CD4-positive, alpha-beta T cell treated with Interferon gamma for 1 hour (primary cell): Measurements from ENCODE around the gene PACC1.
"Not testable (repeated sequence)": the region's sequence is repeated elsewhere in the genome, so short reads cannot be mapped to it uniquely, and the experiment has no call there.

Experiments
- DNase-seq: peaks from one replicate; pipeline ENCODE4 v3.0.0-alpha.2; 2020

Gene PACC1

GRCh38 chr1:212395678-212396437 is 18.8 kb downstream of the PACC1 start:
- not testable (repeated sequence) for DNase-seq

- DNase-seq = no peak
Observed at GRCh38 chr1:212388985-212389716, 25.5 kb downstream of the PACC1 start.

GRCh38 chr1:212386029-212386428 is 28.7 kb downstream of the PACC1 start:
- DNase-seq = no peak

GRCh38 chr1:212381397-212382035 is 33.2 kb downstream of the PACC1 start:
- DNase-seq = no peak

- DNase-seq = no peak
Observed at GRCh38 chr1:212379366-212379765, 35.3 kb downstream of the PACC1 start.

- no peak for DNase-seq
Observed at GRCh38 chr1:212377644-212378043, 37.0 kb downstream of the PACC1 start.

- DNase-seq = no peak
Observed at GRCh38 chr1:212375986-212376385, 38.7 kb downstream of the PACC1 start.

- DNase-seq = peak; percentile 44
Observed at GRCh38 chr1:212368073-212368484, 46.6 kb downstream of the PACC1 start.

GRCh38 chr1:212367474-212368072 is 47.1 kb downstream of the PACC1 start:
- no peak for DNase-seq

GRCh38 chr1:212366901-212367300 is 47.8 kb downstream of the PACC1 start:
- DNase-seq = no peak

GRCh38 chr1:212364985-212365384 is 49.7 kb downstream of the PACC1 start:
- DNase-seq = no peak

GRCh38 chr1:212359794-212360479 is 54.7 kb downstream of the PACC1 start:
- DNase-seq = no peak

GRCh38 chr1:212355230-212355969 is 59.3 kb downstream of the PACC1 start:
- no peak for DNase-seq

GRCh38 chr1:212354464-212354863 is 60.2 kb downstream of the PACC1 start:
- DNase-seq = no peak

GRCh38 chr1:212353181-212353580 is 61.5 kb downstream of the PACC1 start:
- no peak for DNase-seq

- DNase-seq = no peak
Observed at GRCh38 chr1:212351588-212352362, 62.9 kb downstream of the PACC1 start.

- no peak for DNase-seq
Observed at GRCh38 chr1:212346601-212347000, 68.1 kb downstream of the PACC1 start.

- no peak for DNase-seq
Observed at GRCh38 chr1:212344905-212345304, 69.8 kb downstream of the PACC1 start.

GRCh38 chr1:212341090-212341489 is 73.6 kb downstream of the PACC1 start:
- DNase-seq = no peak

GRCh38 chr1:212329105-212329504 is 85.6 kb downstream of the PACC1 start:
- DNase-seq = no peak

GRCh38 chr1:212328248-212328647 is 86.4 kb downstream of the PACC1 start:
- DNase-seq = no peak
